GM12892 (cell line): ENCODE results near the gene C2CD5.

ENCODE experiments used
- POLR2A ChIP-seq: IDR thresholded peaks from 2 replicates; pipeline ENCODE4 v1.6.1; 2011; ENCODE audit warnings: low read depth, low read length, control low read depth
- TAF1 ChIP-seq: IDR thresholded peaks from 2 replicates; pipeline ENCODE4 v1.6.1; 2011; ENCODE audit warnings: low read depth, mild to moderate bottlenecking, control low read depth, low read length, borderline replicate concordance

DNA sequence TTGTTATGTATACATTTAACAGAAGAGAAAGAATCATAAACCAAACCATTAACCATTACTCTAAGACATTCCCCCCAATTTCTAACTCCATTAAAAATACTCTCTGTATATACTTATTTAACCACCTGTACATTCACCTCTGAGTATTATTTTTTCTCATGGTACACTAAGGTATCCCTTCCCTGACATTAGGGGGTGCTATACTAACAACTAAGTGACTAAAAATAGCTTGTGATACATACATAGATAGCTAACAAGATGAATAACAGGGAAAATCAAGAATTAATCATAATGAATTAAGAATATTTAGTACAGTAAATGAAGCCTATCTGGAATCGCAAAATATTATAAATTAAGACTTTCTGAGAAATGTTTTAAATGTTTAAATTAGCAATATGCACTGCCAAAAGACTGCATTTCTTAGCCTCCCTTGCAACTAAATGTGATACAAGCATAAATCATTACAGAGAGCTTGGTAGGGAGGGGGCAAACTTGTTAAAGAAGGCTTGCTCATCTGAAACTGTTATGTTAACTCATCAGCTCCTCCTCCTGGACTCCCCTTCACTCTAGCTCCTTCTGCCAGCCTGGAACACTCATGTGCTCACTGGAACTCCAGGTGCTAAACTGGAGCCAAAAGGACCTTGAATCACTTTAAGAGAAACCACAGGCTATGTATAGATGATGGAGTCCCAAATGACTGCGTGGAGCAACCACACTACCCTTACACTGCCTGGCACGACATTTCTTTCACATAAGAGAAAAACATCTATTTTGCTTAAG lies 14.9 kb downstream of the C2CD5 start:
- no peak for TF ChIP-seq POLR2A
- TF ChIP-seq TAF1: no peak
